ENCODE results near the gene SPTBN5.
A peak's percentile ranks its signal among the peaks of the same experiment; 100 is the strongest.

Gene SPTBN5

DNA sequence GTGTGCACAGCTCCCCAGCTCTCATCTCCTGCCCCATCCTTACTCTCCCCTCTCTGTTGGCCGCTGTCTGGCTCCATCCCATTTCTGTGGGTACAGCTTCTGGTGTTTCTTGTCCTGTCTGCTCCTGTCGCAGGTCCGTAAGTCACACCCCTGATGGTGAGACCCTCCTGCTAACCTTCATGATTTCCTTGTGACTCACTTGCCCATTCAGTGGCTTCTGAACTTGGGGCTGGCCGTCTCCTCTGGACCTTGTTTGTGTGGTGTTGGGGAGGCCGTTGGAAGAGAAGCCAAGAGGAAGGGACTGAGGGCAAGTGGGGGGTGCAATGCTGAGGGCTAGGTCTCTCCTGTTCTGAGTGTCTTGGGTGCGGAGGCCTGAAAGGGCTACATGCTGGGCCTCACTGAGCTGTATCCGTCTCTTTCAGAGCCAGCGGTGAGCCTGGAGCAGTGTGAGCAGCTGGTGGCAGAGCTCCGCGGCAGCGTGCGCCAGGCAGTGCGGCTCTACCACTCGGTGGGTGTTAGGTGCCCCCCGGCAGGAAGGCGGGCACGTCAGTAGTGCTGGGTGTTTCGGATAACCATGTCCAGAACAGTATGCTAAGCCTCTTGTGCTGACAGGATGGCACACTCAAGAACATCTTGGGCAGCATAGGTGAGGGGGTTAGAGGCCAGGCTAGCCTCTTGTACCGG lies 69.6 kb downstream of the SPTBN5 start:
- DNase-seq (ENCODE audit: low read depth), result no peak
- no peak overlapping the region for H3K4me3 ChIP-seq (ENCODE audit: low read depth, low read length)
- TF ChIP-seq, protein P1, sequence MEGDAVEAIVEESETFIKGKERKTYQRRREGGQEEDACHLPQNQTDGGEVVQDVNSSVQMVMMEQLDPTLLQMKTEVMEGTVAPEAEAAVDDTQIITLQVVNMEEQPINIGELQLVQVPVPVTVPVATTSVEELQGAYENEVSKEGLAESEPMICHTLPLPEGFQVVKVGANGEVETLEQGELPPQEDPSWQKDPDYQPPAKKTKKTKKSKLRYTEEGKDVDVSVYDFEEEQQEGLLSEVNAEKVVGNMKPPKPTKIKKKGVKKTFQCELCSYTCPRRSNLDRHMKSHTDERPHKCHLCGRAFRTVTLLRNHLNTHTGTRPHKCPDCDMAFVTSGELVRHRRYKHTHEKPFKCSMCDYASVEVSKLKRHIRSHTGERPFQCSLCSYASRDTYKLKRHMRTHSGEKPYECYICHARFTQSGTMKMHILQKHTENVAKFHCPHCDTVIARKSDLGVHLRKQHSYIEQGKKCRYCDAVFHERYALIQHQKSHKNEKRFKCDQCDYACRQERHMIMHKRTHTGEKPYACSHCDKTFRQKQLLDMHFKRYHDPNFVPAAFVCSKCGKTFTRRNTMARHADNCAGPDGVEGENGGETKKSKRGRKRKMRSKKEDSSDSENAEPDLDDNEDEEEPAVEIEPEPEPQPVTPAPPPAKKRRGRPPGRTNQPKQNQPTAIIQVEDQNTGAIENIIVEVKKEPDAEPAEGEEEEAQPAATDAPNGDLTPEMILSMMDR (IDR thresholded peaks at IDR 0.05; ENCODE audit: control insufficient read depth, extremely low read depth, insufficient read depth), result no peak

DNA sequence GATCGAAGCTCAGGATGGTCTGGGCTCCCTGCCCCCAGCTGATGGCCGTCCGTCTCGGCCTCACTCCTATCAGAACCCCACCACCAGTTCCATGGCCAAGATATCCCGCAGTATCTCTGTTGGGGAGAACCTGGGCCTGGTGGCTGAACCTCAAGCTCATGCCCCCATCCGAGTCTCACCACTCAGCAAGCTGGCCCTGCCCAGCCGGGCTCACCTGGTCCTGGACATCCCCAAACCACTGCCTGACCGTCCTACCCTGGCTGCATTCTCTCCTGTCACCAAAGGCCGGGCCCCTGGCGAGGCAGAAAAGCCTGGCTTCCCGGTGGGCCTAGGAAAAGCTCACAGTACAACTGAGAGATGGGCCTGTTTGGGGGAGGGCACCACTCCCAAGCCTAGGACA lies 70.4 kb downstream of the SPTBN5 start:
- DNase-seq (ENCODE audit: low read depth), result no peak
- H3K4me3 ChIP-seq (ENCODE audit: low read depth, low read length), result no peak overlapping the region
- TF ChIP-seq, protein P1 (IDR thresholded peaks at IDR 0.05; ENCODE audit: control insufficient read depth, extremely low read depth, insufficient read depth), result no peak

DNA sequence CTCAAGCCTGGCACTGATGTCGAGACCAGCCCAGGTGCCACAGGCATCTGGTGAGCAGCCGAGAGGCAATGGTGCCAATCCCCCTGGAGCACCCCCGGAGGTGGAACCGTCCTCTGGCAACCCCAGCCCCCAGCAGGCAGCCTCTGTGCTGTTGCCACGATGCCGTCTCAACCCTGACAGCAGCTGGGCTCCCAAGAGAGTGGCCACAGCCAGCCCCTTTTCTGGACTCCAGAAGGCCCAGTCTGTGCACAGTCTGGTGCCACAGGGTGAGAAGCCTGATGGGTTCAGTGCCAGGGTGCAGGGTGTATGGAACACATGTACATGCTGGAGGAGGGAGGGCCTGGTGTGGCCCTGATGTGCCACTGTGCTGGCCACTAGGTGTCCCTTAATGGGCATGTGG lies 70.9 kb downstream of the SPTBN5 start:
- TF ChIP-seq, protein P1 (IDR thresholded peaks at IDR 0.05; ENCODE audit: control insufficient read depth, extremely low read depth, insufficient read depth), result 0 out of 2 replicates have a peak, but pooled peaks have one; percentile 7
- no peak for DNase-seq (ENCODE audit: low read depth)
- H3K4me3 ChIP-seq (ENCODE audit: low read depth, low read length), result no peak overlapping the region

DNA sequence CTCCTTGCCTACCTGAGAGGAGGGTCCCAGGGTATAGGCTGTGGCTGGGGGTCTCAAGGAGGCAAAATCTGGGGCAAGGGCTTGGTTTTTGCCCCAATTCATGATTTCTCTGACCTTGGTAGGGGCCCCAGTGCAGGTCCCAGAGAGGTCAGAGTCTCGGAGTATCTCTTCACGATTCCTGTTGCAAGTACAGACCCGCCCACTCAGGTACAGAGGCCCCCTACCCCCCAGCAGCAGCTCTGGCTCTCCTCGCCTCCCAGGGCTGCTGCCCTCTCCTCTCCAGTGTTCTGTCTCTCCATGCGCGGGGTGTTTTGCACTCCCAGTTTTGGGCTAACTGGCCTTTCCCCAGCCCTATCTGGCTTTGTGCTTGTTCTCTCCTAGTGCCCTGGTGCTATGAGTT lies 71.4 kb downstream of the SPTBN5 start:
- no peak overlapping the region for H3K4me3 ChIP-seq (ENCODE audit: low read depth, low read length)
- TF ChIP-seq, protein P1 (IDR thresholded peaks at IDR 0.05; ENCODE audit: control insufficient read depth, extremely low read depth, insufficient read depth), result no peak
- DNase-seq (ENCODE audit: low read depth), result no peak

DNA sequence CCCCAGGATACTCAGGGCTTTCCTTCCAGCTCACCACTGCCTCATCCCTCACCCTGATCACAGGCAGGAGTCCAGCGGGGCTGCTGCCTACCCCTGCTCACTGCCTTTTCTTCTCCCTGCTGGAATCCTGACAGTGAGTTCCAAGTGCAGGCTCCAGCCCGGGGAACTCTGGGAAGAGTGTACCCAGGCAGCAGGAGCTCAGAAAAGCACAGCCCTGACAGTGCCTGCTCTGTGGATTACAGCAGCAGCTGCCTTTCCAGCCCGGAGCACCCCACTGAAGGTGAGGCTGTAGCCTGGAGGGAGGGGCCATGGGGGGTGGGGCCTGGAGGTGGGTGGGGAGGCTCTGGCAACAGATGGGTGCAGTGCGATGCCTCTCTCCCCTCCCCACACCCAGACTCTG lies 72.0 kb downstream of the SPTBN5 start:
- TF ChIP-seq, protein P1 (IDR thresholded peaks at IDR 0.05; ENCODE audit: control insufficient read depth, extremely low read depth, insufficient read depth), result no peak
- no peak for DNase-seq (ENCODE audit: low read depth)

DNA sequence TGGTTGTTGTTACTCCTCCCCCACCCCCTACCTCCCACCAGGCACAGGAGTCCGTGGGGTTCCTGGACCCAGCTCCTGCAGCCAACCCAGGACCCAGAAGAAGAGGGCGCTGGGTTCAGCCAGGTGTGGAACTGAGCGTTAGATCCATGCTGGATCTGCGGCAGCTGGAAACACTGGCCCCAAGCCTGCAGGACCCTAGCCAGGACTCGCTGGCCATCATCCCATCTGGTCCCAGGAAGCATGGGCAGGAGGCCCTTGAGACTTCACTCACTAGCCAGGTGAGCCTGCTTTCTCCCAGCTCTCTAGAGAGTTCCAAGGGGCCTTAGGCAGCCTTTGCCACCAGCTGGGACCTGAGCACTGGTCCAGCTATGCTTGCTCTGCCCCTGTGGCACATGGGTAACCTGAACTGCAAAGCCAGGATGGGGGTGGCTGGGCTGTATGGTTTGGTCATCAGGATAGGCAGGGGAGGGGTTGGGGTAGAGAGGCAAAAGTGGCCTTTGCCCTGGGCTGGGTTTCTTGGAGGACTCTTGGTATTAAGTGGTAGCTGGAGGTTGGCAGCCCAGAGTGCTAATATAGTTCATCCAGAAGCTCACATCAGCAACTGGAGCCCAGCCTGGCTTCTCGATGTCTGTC lies 72.9 kb downstream of the SPTBN5 start:
- no peak overlapping the region for H3K4me3 ChIP-seq (ENCODE audit: low read depth, low read length)
- TF ChIP-seq, protein P1 (IDR thresholded peaks at IDR 0.05; ENCODE audit: control insufficient read depth, extremely low read depth, insufficient read depth), result no peak
- DNase-seq (ENCODE audit: low read depth), result peak; percentile 66

More for the DNA sequence above, 72.0 kb downstream of the SPTBN5 start:
- no peak overlapping the region for H3K4me3 ChIP-seq (ENCODE audit: low read depth, low read length)
